Adrenal gland (tissue), 5 donors: Measurements from ENCODE around the gene AHDC1.

ENCODE experiments used
- CTCF ChIP-seq, 6 experiments: fragments of 450-650 bp in 4 of 6; fragments of 200-600 bp in 2 of 6; sonication (generic) in 1 of 6; IDR thresholded peaks; 1 replicate in 5 of 6; 2 replicates in 1 of 6; pipeline versions ENCODE4 v1.5.1 to v1.8.0; 2016 to 2021; ENCODE audit warnings: antibody characterized with exemption in 6 of 6, mild to moderate bottlenecking in 2 of 6, moderate library complexity in 1 of 6
- POLR2A ChIP-seq, 2 donors: fragments of 450-650 bp; IDR thresholded peaks; one replicate each; pipeline ENCODE4 v1.6.1; 2017; ENCODE audit warnings: antibody characterized with exemption in 2 of 2, mild to moderate bottlenecking in 2 of 2, moderate library complexity in 1 of 2
- donor health status: DM: no; HTN: no; CAD: no.

DNA sequence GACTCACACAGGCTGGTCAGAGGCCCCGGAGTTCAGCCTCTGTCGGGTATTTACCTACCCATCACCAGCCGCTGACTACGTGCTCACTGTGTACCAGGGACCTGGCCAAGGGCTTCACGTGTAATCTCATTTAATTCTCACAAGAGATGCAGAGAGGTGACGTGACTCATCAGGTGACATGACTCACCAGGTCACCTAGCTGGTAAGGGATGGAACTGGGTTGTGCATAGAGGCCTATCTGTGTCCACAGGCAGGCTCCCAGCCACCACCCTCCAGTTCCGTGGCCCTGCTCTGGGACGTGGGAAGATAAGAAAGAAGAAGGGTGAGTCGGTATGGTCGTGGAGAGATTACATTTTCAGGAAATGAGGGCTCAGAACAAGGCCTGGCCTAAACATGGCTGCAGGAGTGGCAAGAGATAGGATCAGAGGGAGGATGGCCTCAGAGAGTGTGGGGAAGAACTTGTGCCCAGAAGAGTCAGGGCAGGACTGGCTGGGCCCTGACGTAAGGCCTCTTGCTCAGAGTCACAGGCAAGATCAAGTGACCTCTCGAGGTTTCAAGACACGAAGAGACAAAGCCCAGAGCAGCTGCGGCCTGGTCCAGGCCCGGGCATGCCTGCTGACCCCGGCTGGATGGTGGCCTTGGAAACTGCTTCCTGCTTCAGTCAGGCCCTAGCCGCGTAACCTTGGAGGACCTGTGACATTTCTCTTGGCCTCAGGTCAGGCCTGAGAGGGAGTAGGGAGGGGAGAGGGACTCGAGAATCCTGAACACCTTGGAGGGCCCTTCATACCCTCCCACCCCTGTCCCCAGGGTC, 61.3 kb downstream of the AHDC1 start:
- TF ChIP-seq CTCF (IDR thresholded peaks at IDR 0.05) = no peak
- peak in 1 of 2 donors; percentile 66 for TF ChIP-seq POLR2A (IDR thresholded peaks at IDR 0.05)
